K562 (cell line): ENCODE measurements around the gene TNPO2. TPM values are rescaled to one million over a fixed set of nuclear protein-coding genes. Genes with fewer than 3 reads are reported as not detected.

Experiments
- ATF7 ChIP-seq: fragments of 450-650 bp; IDR thresholded peaks from 2 replicates; pipeline ENCODE4 v1.7.1; 2014; ENCODE audit warnings: mild to moderate bottlenecking, moderate library complexity
- CREB1 ChIP-seq, 2 experiments: sonication (generic) in 1 of 2; formaldehyde crosslinking in 1 of 2; IDR thresholded peaks; 2 replicates each; pipeline versions ENCODE4 v1.6.1 to v1.8.0; 2012 to 2022; ENCODE audit warnings: inconsistent platforms in 1 of 2, mild to moderate bottlenecking in 1 of 2, missing genetic modification reagents in 1 of 2, moderate library complexity in 1 of 2
- CTCF ChIP-seq, 3 experiments: IDR thresholded peaks in 2 of 3; conservative IDR thresholded peaks in 1 of 3; 2 replicates each; pipeline ENCODE4 v1.5.1; 2011 to 2012; ENCODE audit warnings: low read length in 3 of 3, mild to moderate bottlenecking in 3 of 3, control low read depth in 2 of 3, improper control_type of control experiment in 1 of 3, inconsistent platforms in 1 of 3, low read depth in 1 of 3, mixed read lengths in 1 of 3, moderate library complexity in 1 of 3; ENCODE audit not compliant: insufficient read depth in 2 of 3
- FOXK1 ChIP-seq: sonication (generic); formaldehyde crosslinking; IDR thresholded peaks from 2 replicates; pipeline ENCODE4 v1.8.0; 2022; ENCODE audit warnings: missing genetic modification reagents, mild to moderate bottlenecking, borderline replicate concordance
- HDAC1 ChIP-seq, 2 experiments: fragments of 450-650 bp; IDR thresholded peaks; 2 replicates each; pipeline ENCODE4 v1.6.1; 2016 to 2017; ENCODE audit warnings: inconsistent platforms in 1 of 2, mild to moderate bottlenecking in 1 of 2, moderate library complexity in 1 of 2
- JUND ChIP-seq, 2 experiments: IDR thresholded peaks; 2 replicates in 1 of 2; 3 replicates in 1 of 2; pipeline ENCODE4 v1.6.1; 2011; ENCODE audit warnings: borderline replicate concordance in 2 of 2, low read depth in 2 of 2, low read length in 2 of 2, improper control_type of control experiment in 1 of 2, missing biosample characterization in 1 of 2, missing genetic modification characterization in 1 of 2, missing genetic modification reagents in 1 of 2
- MIER1 ChIP-seq: fragments of 450-650 bp; IDR thresholded peaks from 2 replicates; pipeline ENCODE4 v1.6.1; 2016; ENCODE audit warnings: antibody characterized with exemption, mild to moderate bottlenecking, low read depth
- MXI1 ChIP-seq: IDR thresholded peaks from 2 replicates; pipeline ENCODE4 v1.6.1; 2011; ENCODE audit warnings: low read depth, mild to moderate bottlenecking, improper control_type of control experiment, low read length
- NCOR1 ChIP-seq: fragments of 450-650 bp; IDR thresholded peaks from 2 replicates; pipeline ENCODE4 v1.6.1; 2016; ENCODE audit warnings: mild to moderate bottlenecking, moderate library complexity
- POLR3G ChIP-seq: IDR thresholded peaks from 2 replicates; pipeline ENCODE4 v1.6.1; 2011; ENCODE audit not compliant: insufficient read length, insufficient replicate concordance; ENCODE audit errors: extremely low read depth
- PPARD ChIP-seq: fragments of 250-450 bp; sonication (Bioruptor Pico); IDR thresholded peaks from 2 replicates; pipeline ENCODE4 v1.8.0; 2022; ENCODE audit warnings: inconsistent platforms, mild to moderate bottlenecking, moderate library complexity
- SIN3A ChIP-seq, 2 experiments: fragments of 150-350 bp in 1 of 2; IDR thresholded peaks; 2 replicates each; pipeline ENCODE4 v1.6.1; 2011 to 2016; ENCODE audit warnings: borderline replicate concordance in 2 of 2, low read depth in 2 of 2, low read length in 2 of 2, mild to moderate bottlenecking in 2 of 2, moderate library complexity in 2 of 2; ENCODE audit not compliant: control insufficient read depth in 1 of 2
- SNIP1 ChIP-seq: fragments of 450-650 bp; IDR thresholded peaks from 2 replicates; pipeline ENCODE4 v1.7.1; 2017; ENCODE audit warnings: low read depth, mild to moderate bottlenecking
- SREBF2 ChIP-seq: sonication (generic); formaldehyde crosslinking; IDR thresholded peaks from 2 replicates; pipeline ENCODE4 v1.4.0; 2020; ENCODE audit warnings: mild to moderate bottlenecking, missing genetic modification reagents
- THRB ChIP-seq: fragments of 450-650 bp; formaldehyde crosslinking; conservative IDR thresholded peaks from 2 replicates; pipeline ENCODE4 v1.4.0; 2022; ENCODE audit warnings: mild to moderate bottlenecking, missing genetic modification characterization
- TOE1 ChIP-seq, 2 experiments: fragments of 450-650 bp in 1 of 2; sonication (generic) in 1 of 2; formaldehyde crosslinking in 1 of 2; IDR thresholded peaks; 2 replicates each; pipeline versions ENCODE4 v1.7.1 to v1.8.0; 2016 to 2022; ENCODE audit warnings: borderline replicate concordance in 2 of 2, mild to moderate bottlenecking in 2 of 2, antibody characterized with exemption in 1 of 2, inconsistent platforms in 1 of 2, low read depth in 1 of 2, missing genetic modification reagents in 1 of 2, moderate library complexity in 1 of 2
- TSHZ1 ChIP-seq: fragments of 250-450 bp; sonication (Bioruptor Pico); IDR thresholded peaks from 2 replicates; pipeline ENCODE4 v1.4.0; 2020; ENCODE audit warnings: mild to moderate bottlenecking, moderate library complexity
- ZNF133 ChIP-seq: fragments of 250-450 bp; sonication (Bioruptor Pico); IDR thresholded peaks from 2 replicates; pipeline ENCODE4 v1.4.0; 2020; ENCODE audit warnings: mild to moderate bottlenecking
- polyA plus RNA-seq, 8 experiments: library from polyadenylated mRNA; depleted of rRNA in 4 of 8; stranded (reverse) in 5 of 8; unstranded in 3 of 8; fragments of >200 nt; fragmentation: Nextera tagmentation in 2 of 8; fragmentation: Illumina TruSeq in 1 of 8; extraction: Ambion mirVana in 2 of 8; extraction: Trizol in 1 of 8; gene quantifications; 2 replicates each; pipeline versions ENCODE4 v1.2.1 to v1.2.3, GENCODE V29; 2011 to 2014; ENCODE audit warnings: inconsistent platforms in 1 of 8, missing spikeins in 1 of 8
- total RNA-seq, 7 experiments: library from RNA; depleted of rRNA in 6 of 7; stranded (reverse); fragments of >200 nt in 6 of 7; fragmentation: Illumina TruSeq in 2 of 7; extraction: Trizol in 2 of 7; gene quantifications; 2 replicates each; pipeline versions ENCODE4 v1.2.1 to v1.2.3, GENCODE V29; 2011 to 2021; ENCODE audit warnings: low replicate concordance in 1 of 7

The TNPO2 gene
- total and polyA plus RNA-seq, 9 of the 15 experiments (the other 6 are each of a cell fraction or from before 2014, with no cell fraction given) = 6.0 to 126 (median 53.8) TPM

GRCh38 chr19:12733369-12734214, 9.9 kb upstream of the TNPO2 start (continued):
- TF ChIP-seq THRB (no peak), SREBF2 (CRISPR knock-in tag) (no peak), TSHZ1 (CRISPR knock-in tag) (no peak), JUND (IDR thresholded peaks at IDR 0.05; ENCODE audit: borderline replicate concordance, low read depth, low read length) (no peak), JUND (tag; IDR thresholded peaks at IDR 0.05; ENCODE audit: borderline replicate concordance, low read depth, low read length) (no peak), TOE1 (IDR thresholded peaks at IDR 0.05; ENCODE audit: borderline replicate concordance) (no peak), TOE1 (CRISPR knock-in tag; IDR thresholded peaks at IDR 0.05; ENCODE audit: borderline replicate concordance, low read depth) (no peak), HDAC1 (IDR thresholded peaks at IDR 0.05) (0 out of 4 replicates have a peak, but pooled peaks of 1 of the 2 experiments have one; percentile 43), CREB1 (IDR thresholded peaks at IDR 0.05) (no peak), CREB1 (CRISPR knock-in tag; IDR thresholded peaks at IDR 0.05) (no peak), SIN3A (IDR thresholded peaks at IDR 0.05; ENCODE audit: borderline replicate concordance in 2 of 2, control insufficient read depth in 1 of 2, low read depth in 2 of 2, low read length in 2 of 2) (peak; percentile 61 to 78; a peak in 3 of 4 replicates), ATF7 (peak; percentile 36; the same call in 1 of the 2 replicates), POLR3G (no peak), MIER1 (no peak), NCOR1 (no peak), SNIP1 (no peak), MXI1 (0 out of 2 replicates have a peak, but pooled peaks have one; percentile 58), ZNF133 (no peak), CTCF (IDR thresholded peaks at IDR 0.05 in 2 of 3, conservative IDR thresholded peaks at IDR 0.05 in 1 of 3; ENCODE audit: insufficient read depth in 2 of 3, low read depth in 1 of 3, low read length in 3 of 3) (peak; percentile 79 to 95 (median 87)), PPARD (CRISPR knock-in tag) (no peak), FOXK1 (CRISPR knock-in tag) (no peak)
